CD4-positive, alpha-beta memory T cell (primary cell): ENCODE data around the gene LCT. TPM values are rescaled to one million over a fixed set of nuclear protein-coding genes. Genes with fewer than 3 reads are reported as not detected.

Experiments used
- CTCF ChIA-PET: fragments of 350-600 bp; sonication (Branson Sonifier 250); formaldehyde crosslinking; loops from one replicate; lab custom pipeline; 2021; ENCODE audit warnings: inconsistent platforms; ENCODE audit not compliant: partially characterized antibody; lab: Charles Lee
- POLR2A ChIA-PET: fragments of 350-600 bp; sonication (Branson Sonifier 250); formaldehyde crosslinking; loops from one replicate; lab custom pipeline; 2021; ENCODE audit not compliant: partially characterized antibody; lab: Charles Lee
- DNase-seq, 5 donors: peaks; one replicate each; pipeline versions ENCODE4 v3.0.0 to v3.0.0-alpha.2; 2020 to 2022; ENCODE audit warnings: mixed read lengths in 1 of 5
- H3K27ac ChIP-seq: one replicate; pipeline ENCODE4 v1.7.0; 2013; ENCODE audit warnings: low read depth, low read length
- H3K27me3 ChIP-seq: 2 replicates; pipeline ENCODE4 v1.7.0; 2013; ENCODE audit warnings: mild to moderate bottlenecking, low read length, moderate library complexity; ENCODE audit not compliant: insufficient read depth
- H3K36me3 ChIP-seq: 2 replicates; pipeline ENCODE4 v1.7.0; 2013; ENCODE audit warnings: mild to moderate bottlenecking, low read length, moderate library complexity; ENCODE audit not compliant: insufficient read depth
- H3K4me1 ChIP-seq: 2 replicates; pipeline ENCODE4 v1.7.0; 2013; ENCODE audit warnings: mild to moderate bottlenecking, low read length, moderate library complexity; ENCODE audit not compliant: insufficient read depth
- H3K4me3 ChIP-seq, 2 donors: one replicate each; pipeline ENCODE4 v1.7.0; 2013; ENCODE audit warnings: low read length in 2 of 2, mild to moderate bottlenecking in 1 of 2
- H3K9me3 ChIP-seq, 2 donors: one replicate each; pipeline ENCODE4 v1.7.0; 2013; ENCODE audit warnings: low read length in 2 of 2, control low read depth in 1 of 2; ENCODE audit not compliant: control insufficient read depth in 1 of 2
- H3K27ac Mint-ChIP-seq, 7 donors: one replicate each; pipeline ENCODE4 v1.8.0; 2020 to 2021; ENCODE audit warnings: mixed read lengths in 7 of 7, mild to moderate bottlenecking in 6 of 7, inconsistent platforms in 3 of 7, moderate library complexity in 3 of 7
- H3K27me3 Mint-ChIP-seq, 2 donors: one replicate each; pipeline ENCODE4 v1.8.0; 2020 to 2021; ENCODE audit warnings: mixed read lengths in 2 of 2
- H3K36me3 Mint-ChIP-seq, 2 donors: one replicate each; pipeline ENCODE4 v1.8.0; 2020 to 2021; ENCODE audit warnings: mixed read lengths in 2 of 2, inconsistent platforms in 1 of 2, mild to moderate bottlenecking in 1 of 2
- H3K4me1 Mint-ChIP-seq, 4 donors: one replicate each; pipeline ENCODE4 v1.8.0; 2020 to 2021; ENCODE audit warnings: mixed read lengths in 4 of 4, mild to moderate bottlenecking in 1 of 4
- H3K4me3 Mint-ChIP-seq, 8 donors: one replicate each; pipeline ENCODE4 v1.8.0; 2020 to 2021; ENCODE audit warnings: mixed read lengths in 8 of 8, mild to moderate bottlenecking in 7 of 8, moderate library complexity in 6 of 8, inconsistent platforms in 3 of 8
- H3K9me3 Mint-ChIP-seq, 8 donors: one replicate each; pipeline ENCODE4 v1.8.0; 2020 to 2021; ENCODE audit warnings: mixed read lengths in 8 of 8, mild to moderate bottlenecking in 5 of 8, inconsistent platforms in 3 of 8, moderate library complexity in 1 of 8
- intact Hi-C: fragments of 100-400 bp; cut with micrococcal nuclease; formaldehyde crosslinking; loops from one replicate; pipeline ENCODE4 v1.15.1; 2023
- polyA plus RNA-seq, 2 donors: library from polyadenylated mRNA; unstranded; fragments of 300-500 nt; fragmentation: Illumina TruSeq; gene quantifications; one replicate each; pipeline ENCODE4 v1.2.3, GENCODE V29; 2021
- total RNA-seq, 2 experiments: library from RNA; stranded (reverse); gene quantifications; one replicate each; pipeline ENCODE4 v1.2.3, GENCODE V29; 2021

The LCT gene
- total and polyA plus RNA-seq, 4 experiments from 2014 or later, result 0.06 TPM; not detected in 2

DNA sequence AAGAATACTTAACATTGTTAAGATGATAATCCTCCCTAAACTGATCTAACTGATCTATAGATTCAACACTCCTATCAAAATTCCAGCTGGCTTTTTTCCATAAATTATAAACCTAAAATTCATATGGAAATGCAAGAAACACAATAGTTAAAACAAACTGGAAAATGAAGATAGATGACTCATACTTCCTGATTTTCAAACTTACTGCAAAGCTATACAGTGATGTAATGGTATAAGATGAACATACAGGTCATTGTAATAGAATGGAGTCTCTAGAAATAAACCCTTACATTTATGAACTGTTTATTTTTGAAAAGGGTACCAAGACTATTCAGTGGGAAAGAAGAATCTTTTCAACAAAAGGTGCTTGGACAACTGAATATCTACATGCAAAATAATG lies 63.1 kb downstream of the LCT start:
- CTCF ChIA-PET, result interaction anchor here (1.9 kb wide), 1 partner anchor 770 kb away, joined by 5 read pairs; no protein-coding TSS in a partner anchor
- intact Hi-C loops, result no loop called here
- H3K9me3 ChIP-seq, result no peaks in the 10 kb centered on the region
- H3K9me3 Mint-ChIP-seq, result no peaks in the 10 kb centered on the region
- POLR2A ChIA-PET, result no interaction called here
- H3K27ac ChIP-seq, result no peak overlapping the region
- peaks cover 77% of the 10 kb centered on the region for H3K36me3 ChIP-seq
- H3K4me1 ChIP-seq, result no peaks in the 10 kb centered on the region
- no peak overlapping the region for H3K4me3 Mint-ChIP-seq
- H3K27me3 Mint-ChIP-seq, result no peaks in the 10 kb centered on the region
- H3K36me3 Mint-ChIP-seq, result peaks cover 52 to 82% of the 10 kb centered on the region in 2 donors
- no peak for DNase-seq
- H3K27ac Mint-ChIP-seq, result no peak overlapping the region
- H3K27me3 ChIP-seq, result no peaks in the 10 kb centered on the region
- H3K4me3 ChIP-seq, result no peak overlapping the region
- H3K4me1 Mint-ChIP-seq, result no peaks in the 10 kb centered on the region

DNA sequence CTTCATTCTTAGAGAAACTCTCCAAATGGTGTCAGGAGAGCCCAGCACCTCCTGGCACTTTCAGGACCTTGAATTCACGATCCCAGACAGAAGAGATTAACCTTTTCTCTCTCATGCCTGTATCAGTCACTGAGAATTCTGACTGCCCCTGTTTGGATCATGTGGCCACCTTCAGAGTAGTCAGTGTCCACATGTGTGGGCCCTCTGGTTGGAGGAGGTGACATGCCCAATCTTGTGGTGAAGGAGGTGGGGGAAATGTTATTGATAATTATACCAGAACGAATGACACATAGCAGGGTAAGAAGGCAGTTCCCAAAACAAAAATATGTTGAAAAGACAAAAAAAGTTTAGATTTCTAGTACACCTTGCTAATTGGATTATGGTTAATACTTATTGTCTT lies 63.7 kb downstream of the LCT start:
- intact Hi-C loops, result no loop called here
- POLR2A ChIA-PET, result no interaction called here
- no peak for DNase-seq
- Histone ChIP-seq H3K4me1 (no peaks in the 10 kb centered on the region), H3K9me3 (no peaks in the 10 kb centered on the region), H3K36me3 (peaks cover 78% of the 10 kb centered on the region), H3K27me3 (no peaks in the 10 kb centered on the region), H3K27ac (no peak overlapping the region), H3K4me3 (no peak overlapping the region)
- CTCF ChIA-PET, result interaction anchor here (1.9 kb wide), 1 partner anchor 770 kb away, joined by 5 read pairs; no protein-coding TSS in a partner anchor
- Mint-ChIP-seq H3K36me3 (peaks cover 48 to 81% of the 10 kb centered on the region in 2 donors), H3K4me1 (no peaks in the 10 kb centered on the region), H3K4me3 (no peak overlapping the region), H3K27ac (peak overlapping the region in 1 of 7 donors; percentile 64), H3K9me3 (no peaks in the 10 kb centered on the region), H3K27me3 (no peaks in the 10 kb centered on the region)

DNA sequence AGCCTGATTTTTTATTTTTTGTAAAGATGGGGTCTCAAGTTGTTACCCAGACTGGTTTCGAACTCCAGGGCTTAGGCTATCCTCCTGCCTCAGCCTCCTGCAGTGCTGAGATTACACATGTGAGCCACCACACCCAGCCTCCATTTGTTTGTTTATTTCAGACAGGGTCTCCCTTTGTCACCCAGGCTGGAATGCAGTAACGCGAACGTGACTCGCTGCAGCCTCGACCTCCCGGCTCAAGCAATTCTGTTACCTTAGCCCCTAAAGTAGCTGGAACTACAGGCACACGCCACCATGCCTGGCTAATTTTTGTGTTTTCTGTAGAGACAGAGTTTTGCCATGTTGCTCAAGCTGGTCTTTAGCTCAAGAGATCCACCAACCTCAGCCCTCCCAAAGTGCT lies 68.1 kb downstream of the LCT start:
- Histone ChIP-seq H3K27ac (no peak overlapping the region), H3K36me3 (peaks cover 52% of the 10 kb centered on the region), H3K27me3 (no peaks in the 10 kb centered on the region), H3K4me1 (no peaks in the 10 kb centered on the region), H3K9me3 (no peaks in the 10 kb centered on the region), H3K4me3 (no peak overlapping the region)
- Mint-ChIP-seq H3K36me3 (peaks cover 47 to 63% of the 10 kb centered on the region in 2 donors), H3K4me3 (no peak overlapping the region), H3K9me3 (no peaks in the 10 kb centered on the region), H3K27ac (no peak overlapping the region), H3K27me3 (no peaks in the 10 kb centered on the region), H3K4me1 (peaks cover 0 to 8% (median 3%) of the 10 kb centered on the region in 4 donors)
- DNase-seq, result no peak
- ChIA-PET POLR2A (no interaction called here), CTCF (no interaction called here)
- intact Hi-C loops, result no loop called here

DNA sequence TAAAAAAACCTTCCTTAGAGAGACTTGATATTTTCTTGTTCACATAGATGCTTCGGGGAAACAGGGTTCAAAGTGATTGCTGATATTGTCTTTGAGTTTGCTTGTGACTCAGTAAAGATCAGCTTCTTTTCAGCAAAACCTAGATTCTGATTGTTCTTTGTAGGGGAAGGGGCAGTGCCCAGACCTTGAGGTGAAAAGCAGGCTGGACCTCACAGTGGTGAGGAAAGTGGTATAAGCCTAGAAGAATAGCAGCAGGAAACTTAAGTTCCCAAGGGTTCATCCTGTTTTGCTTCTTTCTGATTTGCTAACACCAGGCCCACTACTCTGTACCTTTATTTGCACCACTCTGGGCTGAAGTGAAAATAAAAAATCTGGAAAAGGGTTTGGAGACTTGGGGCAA lies 74.5 kb downstream of the LCT start:
- Mint-ChIP-seq H3K27me3 (no peaks in the 10 kb centered on the region), H3K4me1 (peaks cover 0 to 9% (median 5%) of the 10 kb centered on the region in 4 donors), H3K9me3 (no peaks in the 10 kb centered on the region), H3K27ac (peak overlapping the region in 2 of 7 donors; percentile 24 to 56), H3K36me3 (peaks cover 46 to 54% of the 10 kb centered on the region in 2 donors), H3K4me3 (no peak overlapping the region)
- Histone ChIP-seq H3K9me3 (no peaks in the 10 kb centered on the region), H3K27me3 (no peaks in the 10 kb centered on the region), H3K4me3 (no peak overlapping the region), H3K4me1 (no peaks in the 10 kb centered on the region), H3K36me3 (peaks cover 43% of the 10 kb centered on the region), H3K27ac (no peak overlapping the region)
- POLR2A ChIA-PET, result interaction anchor here (0.6 kb wide), 1 partner anchor 20 kb away, joined by 3 read pairs; no protein-coding TSS in a partner anchor
- intact Hi-C loops, result no loop called here
- CTCF ChIA-PET, result no interaction called here
- DNase-seq, result no peak

DNA sequence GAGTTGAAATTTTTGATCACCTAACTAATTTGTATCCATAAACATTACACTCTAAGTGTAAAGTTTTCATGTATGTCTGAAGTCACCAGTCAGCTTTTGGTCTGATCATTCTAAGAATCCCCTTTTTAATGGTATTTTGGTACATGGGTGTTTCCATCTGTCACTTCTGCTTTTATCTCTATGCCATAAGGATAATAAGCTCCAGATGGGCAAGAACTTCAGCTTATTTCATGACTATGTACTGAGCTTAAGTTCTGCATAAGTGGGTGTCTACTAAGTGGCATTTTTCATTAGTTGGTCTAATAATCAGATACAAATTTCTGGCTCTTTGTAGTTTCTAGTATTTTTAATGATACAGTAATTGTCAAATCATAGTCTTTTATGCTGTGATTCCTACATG lies 75.0 kb downstream of the LCT start:
- no peak overlapping the region for H3K4me3 ChIP-seq
- Mint-ChIP-seq H3K27me3 (no peaks in the 10 kb centered on the region), H3K27ac (no peak overlapping the region), H3K9me3 (peaks cover 0 to 3% (median under 1%) of the 10 kb centered on the region in 8 donors), H3K4me3 (no peak overlapping the region), H3K36me3 (peaks cover 48 to 53% of the 10 kb centered on the region in 2 donors), H3K4me1 (peaks cover 0 to 7% (median 3%) of the 10 kb centered on the region in 4 donors)
- no peaks in the 10 kb centered on the region for H3K27me3 ChIP-seq
- ChIA-PET POLR2A (interaction anchor here (0.6 kb wide), 1 partner anchor 19 kb away, joined by 3 read pairs; no protein-coding TSS in a partner anchor), CTCF (interaction anchor here (1.0 to 1.3 kb wide), 2 partner anchors 35 to 53 kb away, joined by 3 to 5 read pairs; no protein-coding TSS in a partner anchor)
- no peak overlapping the region for H3K27ac ChIP-seq
- no peaks in the 10 kb centered on the region for H3K4me1 ChIP-seq
- no peak for DNase-seq
- intact Hi-C loops, result no loop called here
- peaks cover 44% of the 10 kb centered on the region for H3K36me3 ChIP-seq
- peaks cover 0 to under 1% of the 10 kb centered on the region in 2 donors for H3K9me3 ChIP-seq

DNA sequence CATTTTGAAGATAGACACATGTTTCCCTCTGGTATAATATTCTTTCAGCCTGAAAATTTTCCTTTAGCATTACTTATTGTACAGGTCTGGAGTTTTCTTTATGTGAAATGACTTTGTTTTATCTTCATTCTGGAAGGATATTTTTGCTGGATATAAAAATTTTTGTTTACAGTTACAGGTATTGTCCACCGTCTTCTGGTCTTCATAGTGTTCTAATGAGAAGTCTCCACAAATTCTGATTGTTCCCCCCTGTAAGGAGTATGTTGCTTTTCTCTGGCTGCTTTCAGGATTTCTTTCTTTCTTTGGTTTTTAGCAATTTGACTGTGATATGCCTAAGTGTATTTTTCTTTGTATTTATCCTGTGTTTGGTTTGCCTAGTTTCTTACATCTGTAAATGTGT lies 80.3 kb downstream of the LCT start:
- H3K4me3 ChIP-seq, result no peak overlapping the region
- DNase-seq, result no peak
- Mint-ChIP-seq H3K4me1 (peaks cover 0 to 6% (median 2%) of the 10 kb centered on the region in 4 donors), H3K27ac (no peak overlapping the region), H3K4me3 (no peak overlapping the region), H3K36me3 (peaks cover 62% of the 10 kb centered on the region in 2 donors), H3K9me3 (peaks cover 0 to 12% (median 11%) of the 10 kb centered on the region in 8 donors), H3K27me3 (no peaks in the 10 kb centered on the region)
- H3K9me3 ChIP-seq, result peaks cover 0 to 4% of the 10 kb centered on the region in 2 donors
- no peaks in the 10 kb centered on the region for H3K4me1 ChIP-seq
- intact Hi-C loops, result no loop called here
- no peaks in the 10 kb centered on the region for H3K27me3 ChIP-seq
- H3K36me3 ChIP-seq, result peaks cover 55% of the 10 kb centered on the region
- ChIA-PET CTCF (interaction anchor here (0.9 to 1.6 kb wide), 3 partner anchors 11 to 41 kb away, joined by 3 to 5 read pairs (median 4); no protein-coding TSS in a partner anchor), POLR2A (no interaction called here)
- no peak overlapping the region for H3K27ac ChIP-seq

DNA sequence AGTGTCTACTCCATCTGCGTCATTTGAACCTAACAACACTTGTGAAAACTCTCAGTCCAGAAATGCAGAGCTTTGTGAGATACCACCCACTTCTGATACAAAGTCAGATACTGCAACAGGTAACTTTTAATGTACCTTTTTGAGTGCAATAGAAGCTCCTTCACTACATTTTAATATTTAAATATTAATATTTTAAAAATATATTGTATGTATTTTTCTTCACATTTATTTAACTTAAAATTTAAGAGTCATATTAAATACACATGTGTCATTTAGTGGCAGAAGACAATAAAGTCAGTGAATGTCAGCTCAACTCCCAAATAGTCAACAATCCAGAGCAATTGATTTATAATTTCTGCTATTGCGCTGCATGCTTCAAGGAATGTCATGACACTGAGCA lies 81.4 kb downstream of the LCT start:
- Histone ChIP-seq H3K27ac (no peak overlapping the region), H3K4me1 (no peaks in the 10 kb centered on the region), H3K4me3 (no peak overlapping the region), H3K9me3 (peaks cover 0 to 4% of the 10 kb centered on the region in 2 donors), H3K36me3 (peaks cover 44% of the 10 kb centered on the region), H3K27me3 (no peaks in the 10 kb centered on the region)
- H3K4me1 Mint-ChIP-seq, result peaks cover 0 to 4% (median 2%) of the 10 kb centered on the region in 4 donors
- no peak overlapping the region for H3K27ac Mint-ChIP-seq
- no peak overlapping the region for H3K4me3 Mint-ChIP-seq
- peaks cover 53 to 56% of the 10 kb centered on the region in 2 donors for H3K36me3 Mint-ChIP-seq
- no peaks in the 10 kb centered on the region for H3K27me3 Mint-ChIP-seq
- ChIA-PET CTCF (interaction anchor here (0.9 to 1.6 kb wide), 5 partner anchors 10 to 46 kb away, joined by 3 to 5 read pairs (median 4); no protein-coding TSS in a partner anchor), POLR2A (interaction anchor here (1.1 kb wide), 1 partner anchor 13 kb away, joined by 6 read pairs; no protein-coding TSS in a partner anchor)
- DNase-seq, result no peak
- peaks cover 0 to 12% (median 11%) of the 10 kb centered on the region in 8 donors for H3K9me3 Mint-ChIP-seq
- intact Hi-C loops, result no loop called here
